Astrocyte of the spinal cord (primary cell): Measurements from ENCODE around the gene CCT7.
"Not testable (repeated sequence)": the region's sequence is repeated elsewhere in the genome, so short reads cannot be mapped to it uniquely, and the experiment has no call there.

Source experiments
- DNase-seq: peaks from one replicate; pipeline ENCODE4 v3.0.0; 2011; ENCODE audit warnings: low read depth, low spot score
- H3K4me3 ChIP-seq: 2 replicates; pipeline ENCODE4 v1.5.1; 2011; ENCODE audit warnings: low read depth, mild to moderate bottlenecking, low read length, moderate library complexity
- in situ Hi-C: cut with HindIII; loops from 2 replicates; pipeline ENCODE4 v1.10.0; 2017; ENCODE audit warnings: low sequenced_read_pairs
- TF ChIP-seq, protein P1 (sequence below): IDR thresholded peaks from 2 replicates; pipeline ENCODE4 v1.5.1; 2012; ENCODE audit warnings: low read depth, mild to moderate bottlenecking, low read length, inconsistent platforms

CCT7 gene

GRCh38 chr2:73233932-73234832 is at the start of gene CCT7:
Gene CCT7 (plus strand): TSS chr2:73234308. CDS start chr2:73234379, 71 bp downstream.
- in situ Hi-C loops, result no loop called here
- peak within 1 kb of the TSS; percentile 90 for H3K4me3 ChIP-seq
- TF ChIP-seq, protein P1, sequence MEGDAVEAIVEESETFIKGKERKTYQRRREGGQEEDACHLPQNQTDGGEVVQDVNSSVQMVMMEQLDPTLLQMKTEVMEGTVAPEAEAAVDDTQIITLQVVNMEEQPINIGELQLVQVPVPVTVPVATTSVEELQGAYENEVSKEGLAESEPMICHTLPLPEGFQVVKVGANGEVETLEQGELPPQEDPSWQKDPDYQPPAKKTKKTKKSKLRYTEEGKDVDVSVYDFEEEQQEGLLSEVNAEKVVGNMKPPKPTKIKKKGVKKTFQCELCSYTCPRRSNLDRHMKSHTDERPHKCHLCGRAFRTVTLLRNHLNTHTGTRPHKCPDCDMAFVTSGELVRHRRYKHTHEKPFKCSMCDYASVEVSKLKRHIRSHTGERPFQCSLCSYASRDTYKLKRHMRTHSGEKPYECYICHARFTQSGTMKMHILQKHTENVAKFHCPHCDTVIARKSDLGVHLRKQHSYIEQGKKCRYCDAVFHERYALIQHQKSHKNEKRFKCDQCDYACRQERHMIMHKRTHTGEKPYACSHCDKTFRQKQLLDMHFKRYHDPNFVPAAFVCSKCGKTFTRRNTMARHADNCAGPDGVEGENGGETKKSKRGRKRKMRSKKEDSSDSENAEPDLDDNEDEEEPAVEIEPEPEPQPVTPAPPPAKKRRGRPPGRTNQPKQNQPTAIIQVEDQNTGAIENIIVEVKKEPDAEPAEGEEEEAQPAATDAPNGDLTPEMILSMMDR, result no peak
- DNase-seq, result peak; percentile 92

DNA sequence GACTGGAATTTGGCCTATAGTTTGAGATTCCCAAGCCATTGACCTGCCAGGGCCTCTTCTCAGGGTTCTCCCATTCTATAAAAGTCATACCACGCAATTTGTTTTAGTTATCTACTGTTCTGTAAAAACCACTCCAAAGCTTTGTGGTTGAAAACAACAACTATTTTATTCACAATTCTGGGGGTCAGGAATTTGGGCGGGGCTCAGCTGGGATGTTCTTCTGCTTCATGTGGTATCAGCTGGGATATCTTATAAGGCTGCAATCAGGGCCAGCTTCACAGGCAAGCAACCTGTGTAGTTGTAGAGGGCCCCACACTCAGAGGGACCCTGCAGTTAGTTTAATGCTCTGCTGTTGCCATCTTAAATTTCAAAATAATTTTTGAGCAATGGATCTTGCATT is 48.1 kb upstream of the CCT7 start:
- no peak overlapping the region for H3K4me3 ChIP-seq
- TF ChIP-seq, protein P1, result no peak
- no peak for DNase-seq
- in situ Hi-C loops, result no loop called here

GRCh38 chr2:73187549-73187948 is 46.6 kb upstream of the CCT7 start:
- DNase-seq, result no peak
- in situ Hi-C loops, result no loop called here
- H3K4me3 ChIP-seq, result no peak overlapping the region
- TF ChIP-seq, protein P1, result no peak

GRCh38 chr2:73197579-73197978 is 36.5 kb upstream of the CCT7 start:
- in situ Hi-C loops, result no loop called here
- TF ChIP-seq, protein P1, result no peak
- no peak for DNase-seq
- no peak overlapping the region for H3K4me3 ChIP-seq

DNA sequence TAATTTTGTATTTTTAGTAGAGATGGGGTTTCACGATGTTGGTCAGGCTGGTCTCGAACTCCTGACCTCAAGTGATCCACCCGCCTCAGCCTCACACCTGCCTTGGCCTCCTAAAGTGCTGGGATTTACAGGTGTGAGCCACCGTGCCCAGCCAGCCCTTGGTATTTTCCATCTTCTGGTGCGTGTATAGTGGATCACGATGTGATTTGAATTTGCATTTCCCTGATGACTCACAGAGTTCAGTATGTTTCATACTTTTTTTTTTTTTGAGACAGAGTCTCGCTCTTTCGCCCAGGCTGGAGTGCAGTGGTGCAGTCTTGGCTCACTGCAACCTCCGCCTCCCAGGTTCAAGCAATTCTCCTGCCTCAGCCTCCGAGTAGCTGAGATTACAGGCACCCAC is 33.8 kb upstream of the CCT7 start:
- DNase-seq, H3K4me3 ChIP-seq, in situ Hi-C loops: not testable (repeated sequence)

GRCh38 chr2:73202156-73203054 is 31.7 kb upstream of the CCT7 start, which contains the start of gene NOTO:
Gene NOTO (plus strand): TSS chr2:73202574. CDS start chr2:73202667, 93 bp downstream.
- in situ Hi-C loops, result no loop called here
- no peak for DNase-seq
- TF ChIP-seq, protein P1, result no peak
- H3K4me3 ChIP-seq, result no peak within 1 kb of the TSS
